Ishikawa (cell line): Measurements from ENCODE around the gene INHBC.

ENCODE experiments used
- CEBPB ChIP-seq: IDR thresholded peaks from 2 replicates; pipeline ENCODE4 v1.6.1; 2012
- CREB1 ChIP-seq: IDR thresholded peaks from 2 replicates; pipeline ENCODE4 v1.6.1; 2012; ENCODE audit warnings: low read depth
- EGR1 ChIP-seq: IDR thresholded peaks from 2 replicates; pipeline ENCODE4 v1.6.1; 2012
- EP300 ChIP-seq: IDR thresholded peaks from 2 replicates; pipeline ENCODE4 v1.6.1; 2012; ENCODE audit warnings: borderline replicate concordance
- FOXM1 ChIP-seq: IDR thresholded peaks from 2 replicates; pipeline ENCODE4 v1.6.1; 2012; ENCODE audit warnings: low read depth, borderline replicate concordance
- NFIC ChIP-seq: IDR thresholded peaks from 2 replicates; pipeline ENCODE4 v1.6.1; 2012
- RAD21 ChIP-seq: IDR thresholded peaks from 2 replicates; pipeline ENCODE4 v1.6.1; 2012; ENCODE audit warnings: low read depth
- TAF1 ChIP-seq: IDR thresholded peaks from 2 replicates; pipeline ENCODE4 v1.6.1; 2012; ENCODE audit warnings: low read depth, mild to moderate bottlenecking
- TCF12 ChIP-seq: IDR thresholded peaks from 2 replicates; pipeline ENCODE4 v1.6.1; 2012; ENCODE audit warnings: low read depth
- TEAD4 ChIP-seq: IDR thresholded peaks from 2 replicates; pipeline ENCODE4 v1.6.1; 2012
- YY1 ChIP-seq: IDR thresholded peaks from 2 replicates; pipeline ENCODE4 v1.6.1; 2012; ENCODE audit warnings: low read depth
- ZBTB7A ChIP-seq: IDR thresholded peaks from 2 replicates; pipeline ENCODE4 v1.6.1; 2012; ENCODE audit warnings: low read depth
- TF ChIP-seq, protein P1 (sequence below): IDR thresholded peaks from 2 replicates; pipeline ENCODE4 v1.6.1; 2012
- TF ChIP-seq, protein P2 (sequence below): IDR thresholded peaks from 2 replicates; pipeline ENCODE4 v1.6.1; 2012; ENCODE audit warnings: low read depth, mild to moderate bottlenecking
- TF ChIP-seq, protein P3 (sequence below): IDR thresholded peaks from 2 replicates; pipeline ENCODE4 v1.6.1; 2012

The INHBC gene

DNA sequence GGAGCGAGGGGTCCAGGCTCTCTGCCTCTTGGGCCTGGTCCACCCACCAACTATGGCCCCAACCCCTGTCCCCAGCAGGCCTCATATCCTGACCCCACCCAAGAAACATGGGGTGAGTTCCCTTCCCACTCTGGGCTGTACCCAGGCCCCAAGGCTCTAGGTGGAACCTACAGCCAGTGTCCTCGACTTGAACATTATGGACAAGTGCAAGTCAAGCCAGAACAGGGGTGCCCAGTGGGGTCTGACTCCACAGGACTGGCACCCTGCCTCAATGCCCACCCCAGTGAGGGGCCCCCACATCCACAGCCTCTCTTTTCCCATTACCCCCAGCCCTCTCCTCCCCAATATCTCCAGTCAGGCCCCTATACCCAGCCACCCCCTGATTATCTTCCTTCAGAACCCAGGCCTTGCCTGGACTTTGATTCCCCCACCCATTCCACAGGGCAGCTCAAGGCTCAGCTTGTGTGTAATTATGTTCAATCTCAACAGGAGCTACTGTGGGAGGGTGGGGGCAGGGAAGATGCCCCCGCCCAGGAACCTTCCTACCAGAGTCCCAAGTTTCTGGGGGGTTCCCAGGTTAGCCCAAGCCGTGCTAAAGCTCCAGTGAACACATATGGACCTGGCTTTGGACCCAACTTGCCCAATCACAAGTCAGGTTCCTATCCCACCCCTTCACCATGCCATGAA lies 36.5 kb downstream of the INHBC start:
- TF ChIP-seq CREB1 (no peak), FOXM1 (no peak)
- TF ChIP-seq, protein P1, sequence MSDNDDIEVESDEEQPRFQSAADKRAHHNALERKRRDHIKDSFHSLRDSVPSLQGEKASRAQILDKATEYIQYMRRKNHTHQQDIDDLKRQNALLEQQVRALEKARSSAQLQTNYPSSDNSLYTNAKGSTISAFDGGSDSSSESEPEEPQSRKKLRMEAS = no peak

- TF ChIP-seq, protein P2, sequence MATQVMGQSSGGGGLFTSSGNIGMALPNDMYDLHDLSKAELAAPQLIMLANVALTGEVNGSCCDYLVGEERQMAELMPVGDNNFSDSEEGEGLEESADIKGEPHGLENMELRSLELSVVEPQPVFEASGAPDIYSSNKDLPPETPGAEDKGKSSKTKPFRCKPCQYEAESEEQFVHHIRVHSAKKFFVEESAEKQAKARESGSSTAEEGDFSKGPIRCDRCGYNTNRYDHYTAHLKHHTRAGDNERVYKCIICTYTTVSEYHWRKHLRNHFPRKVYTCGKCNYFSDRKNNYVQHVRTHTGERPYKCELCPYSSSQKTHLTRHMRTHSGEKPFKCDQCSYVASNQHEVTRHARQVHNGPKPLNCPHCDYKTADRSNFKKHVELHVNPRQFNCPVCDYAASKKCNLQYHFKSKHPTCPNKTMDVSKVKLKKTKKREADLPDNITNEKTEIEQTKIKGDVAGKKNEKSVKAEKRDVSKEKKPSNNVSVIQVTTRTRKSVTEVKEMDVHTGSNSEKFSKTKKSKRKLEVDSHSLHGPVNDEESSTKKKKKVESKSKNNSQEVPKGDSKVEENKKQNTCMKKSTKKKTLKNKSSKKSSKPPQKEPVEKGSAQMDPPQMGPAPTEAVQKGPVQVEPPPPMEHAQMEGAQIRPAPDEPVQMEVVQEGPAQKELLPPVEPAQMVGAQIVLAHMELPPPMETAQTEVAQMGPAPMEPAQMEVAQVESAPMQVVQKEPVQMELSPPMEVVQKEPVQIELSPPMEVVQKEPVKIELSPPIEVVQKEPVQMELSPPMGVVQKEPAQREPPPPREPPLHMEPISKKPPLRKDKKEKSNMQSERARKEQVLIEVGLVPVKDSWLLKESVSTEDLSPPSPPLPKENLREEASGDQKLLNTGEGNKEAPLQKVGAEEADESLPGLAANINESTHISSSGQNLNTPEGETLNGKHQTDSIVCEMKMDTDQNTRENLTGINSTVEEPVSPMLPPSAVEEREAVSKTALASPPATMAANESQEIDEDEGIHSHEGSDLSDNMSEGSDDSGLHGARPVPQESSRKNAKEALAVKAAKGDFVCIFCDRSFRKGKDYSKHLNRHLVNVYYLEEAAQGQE = no peak
- TF ChIP-seq EP300 (no peak), FOXM1 (no peak), YY1 (no peak), CREB1 (no peak), RAD21 (no peak), CEBPB (no peak)
- TF ChIP-seq, protein P1 = no peak
- TF ChIP-seq, protein P3, sequence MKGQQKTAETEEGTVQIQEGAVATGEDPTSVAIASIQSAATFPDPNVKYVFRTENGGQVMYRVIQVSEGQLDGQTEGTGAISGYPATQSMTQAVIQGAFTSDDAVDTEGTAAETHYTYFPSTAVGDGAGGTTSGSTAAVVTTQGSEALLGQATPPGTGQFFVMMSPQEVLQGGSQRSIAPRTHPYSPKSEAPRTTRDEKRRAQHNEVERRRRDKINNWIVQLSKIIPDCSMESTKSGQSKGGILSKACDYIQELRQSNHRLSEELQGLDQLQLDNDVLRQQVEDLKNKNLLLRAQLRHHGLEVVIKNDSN = no peak
These were observed 37.1 kb downstream of the INHBC start for GRCh38 chr12:57471661-57472060.

GRCh38 chr12:57472391-57472790 lies 37.8 kb downstream of the INHBC start:
- TF ChIP-seq FOXM1 (no peak), EGR1 (no peak), TEAD4 (no peak), ZBTB7A (no peak), NFIC (no peak), TCF12 (no peak), CEBPB (no peak), RAD21 (no peak), CREB1 (no peak), YY1 (no peak), EP300 (no peak), TAF1 (no peak)
- TF ChIP-seq, protein P3 = no peak
- TF ChIP-seq, protein P1 = no peak
- TF ChIP-seq, protein P2 = no peak

DNA sequence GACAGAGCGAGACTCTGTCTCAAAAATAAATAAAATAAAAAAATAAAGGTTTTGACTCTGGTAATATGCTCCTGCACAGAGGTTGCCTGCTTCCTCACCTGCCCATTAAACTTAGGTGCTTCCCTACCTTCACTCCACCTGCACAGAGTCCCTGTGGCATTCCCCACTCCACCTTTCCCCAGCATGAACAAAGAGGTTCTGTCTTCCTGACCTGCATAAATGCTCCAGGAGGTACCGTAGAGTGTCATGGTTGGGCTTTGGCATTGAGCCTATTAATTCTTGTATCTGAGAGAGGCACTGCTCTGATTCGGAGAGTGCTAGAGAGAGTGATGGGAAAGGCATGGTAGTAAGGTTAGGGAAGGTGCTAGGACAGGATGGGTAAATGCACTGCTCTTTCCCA lies 38.8 kb downstream of the INHBC start:
- TF ChIP-seq EP300 (no peak), EGR1 (no peak), NFIC (no peak), RAD21 (no peak)
- TF ChIP-seq, protein P2 = no peak
- TF ChIP-seq, protein P1 = no peak

- TF ChIP-seq, protein P1 = no peak
- TF ChIP-seq FOXM1 = no peak
- no peak for TF ChIP-seq EP300
- no peak for TF ChIP-seq EGR1
- TF ChIP-seq, protein P3 = no peak
- TF ChIP-seq CEBPB = no peak
- TF ChIP-seq, protein P2 = no peak
- TF ChIP-seq TEAD4 = no peak
- no peak for TF ChIP-seq CREB1
- TF ChIP-seq YY1 = no peak
These were observed 39.3 kb downstream of the INHBC start for GRCh38 chr12:57473886-57474285.
